NB4 (cell line): ENCODE results near the gene GAD1.

ENCODE experiments used
- CTCF ChIP-seq: IDR thresholded peaks from one replicate; pipeline ENCODE4 v1.5.1; 2012; ENCODE audit warnings: low read depth, low read length
- MAX ChIP-seq: IDR thresholded peaks from 2 replicates; pipeline ENCODE4 v1.6.1; 2011; ENCODE audit warnings: low read depth, low read length
- POLR2A ChIP-seq: IDR thresholded peaks from 2 replicates; pipeline ENCODE4 v1.6.1; 2011; ENCODE audit warnings: mild to moderate bottlenecking; ENCODE audit not compliant: insufficient read length; ENCODE audit errors: extremely low read depth

- TF ChIP-seq CTCF (no peak), POLR2A (no peak), MAX (no peak)
Measured at GRCh38 chr2:170774074-170774473, 42.6 kb upstream of the GAD1 start.
